HepG2 (cell line): ENCODE results near the gene SLC2A4. TPM values are rescaled to one million over a fixed set of nuclear protein-coding genes. Genes with fewer than 3 reads are reported as not detected.

Source experiments
- ATAC-seq: fragments of 200-7000 bp; cut with Tn5 transposase; 3 replicates; pipeline ENCODE4 v1.9.1; 2020; ENCODE audit warnings: mild to moderate bottlenecking, moderate library complexity
- BruUV-seq: library from RNA; stranded (reverse); fragments of 400-500 nt; replicated peaks from 2 replicates; lab custom pipeline; 2021; lab: Mats Ljungman, UMichigan
- CTCF ChIA-PET: fragments of 300-600 bp; formaldehyde crosslinking; extraction: SDS; loops from one replicate; lab custom pipeline; 2021; ENCODE audit warnings: low total read pairs, inconsistent platforms, low intra/inter-chr PET ratio; lab: Yijun Ruan, JAX
- POLR2A ChIA-PET: fragments of 350-600 bp; sonication (Branson Sonifier 250); formaldehyde crosslinking; loops from one replicate; lab custom pipeline; 2020; ENCODE audit warnings: antibody characterized with exemption, inconsistent platforms; lab: Yijun Ruan, JAX
- DNase-seq: peaks from one replicate; pipeline ENCODE4 v3.0.0-alpha.2; 2015; ENCODE audit warnings: low spot score
- FAIRE-seq: peaks from 3 replicates; lab custom pipeline; 2011; peaks lifted over from hg19 to GRCh38; lab: Jason Lieb, UNC
- H2AFZ ChIP-seq: one replicate; pipeline ENCODE4 v1.6.1; 2011; ENCODE audit warnings: low read length, inconsistent platforms
- H3K27ac ChIP-seq: fragments of 300-600 bp; 3 replicates; pipeline ENCODE4 v1.8.0; 2011; ENCODE audit warnings: mixed run types, mild to moderate bottlenecking, mixed read lengths, low read length, inconsistent platforms; ENCODE audit not compliant: insufficient read depth; ENCODE audit errors: extremely low read length
- H3K27me3 ChIP-seq, 2 experiments: fragments of 200-600 bp in 1 of 2; 2 replicates in 1 of 2; 3 replicates in 1 of 2; pipeline versions ENCODE4 v1.6.0 to v1.8.0; 2011; ENCODE audit warnings: low read length in 2 of 2, mild to moderate bottlenecking in 2 of 2, moderate library complexity in 2 of 2, inconsistent platforms in 1 of 2; ENCODE audit not compliant: insufficient read depth in 2 of 2, control insufficient read depth in 1 of 2
- H3K36me3 ChIP-seq, 2 experiments: fragments of 200-600 bp in 1 of 2; replicated peaks in 1 of 2; 2 replicates in 1 of 2; 3 replicates in 1 of 2; pipeline versions ENCODE4 v1.5.1 to v1.8.0; 2011; ENCODE audit warnings: low read length in 2 of 2, inconsistent platforms in 1 of 2; ENCODE audit not compliant: insufficient read depth in 2 of 2, control insufficient read depth in 1 of 2
- H3K4me1 ChIP-seq: 2 replicates; pipeline ENCODE4 v1.5.1; 2012; ENCODE audit warnings: low read length, inconsistent platforms; ENCODE audit not compliant: insufficient read depth
- H3K4me2 ChIP-seq: 2 replicates; pipeline ENCODE4 v1.6.0; 2011; ENCODE audit warnings: low read depth, low read length, inconsistent platforms
- H3K4me3 ChIP-seq, 3 experiments: fragments of 200-600 bp in 1 of 3; sonication (generic), shearing (Covaris generic) in 1 of 3; replicated peaks in 1 of 3; 2 replicates each; pipeline ENCODE4 v1.5.1; 2011 to 2016; ENCODE audit warnings: low read length in 3 of 3, inconsistent platforms in 2 of 3, low read depth in 2 of 3, mild to moderate bottlenecking in 2 of 3, control low read depth in 1 of 3, mixed read lengths in 1 of 3; ENCODE audit not compliant: insufficient read depth in 1 of 3
- H3K79me2 ChIP-seq: one replicate; pipeline ENCODE4 v1.6.1; 2011; ENCODE audit warnings: low read length, inconsistent platforms; ENCODE audit not compliant: insufficient read depth
- H3K9ac ChIP-seq: 2 replicates; pipeline ENCODE4 v1.6.0; 2011; ENCODE audit warnings: mild to moderate bottlenecking, low read depth, low read length, inconsistent platforms; ENCODE audit not compliant: insufficient read depth
- H3K9me3 ChIP-seq: 2 replicates; pipeline ENCODE4 v1.5.1; 2012; ENCODE audit warnings: mild to moderate bottlenecking, low read length
- H4K20me1 ChIP-seq: 2 replicates; pipeline ENCODE4 v1.6.0; 2011; ENCODE audit warnings: inconsistent platforms, mild to moderate bottlenecking, low read length, moderate library complexity; ENCODE audit not compliant: insufficient read depth
- FOXC1 ChIP-seq: sonication (generic); formaldehyde crosslinking; IDR thresholded peaks from 2 replicates; pipeline ENCODE4 v1.8.0; 2022; ENCODE audit warnings: mild to moderate bottlenecking, missing genetic modification reagents, borderline replicate concordance
- MXI1 ChIP-seq: IDR thresholded peaks from 3 replicates; pipeline ENCODE4 v1.6.1; 2012; ENCODE audit warnings: low read depth, low read length, inconsistent platforms, borderline replicate concordance
- PHF20 ChIP-seq: sonication (generic); formaldehyde crosslinking; IDR thresholded peaks from 2 replicates; pipeline ENCODE4 v1.5.0; 2020; ENCODE audit warnings: mild to moderate bottlenecking, missing genetic modification reagents
- ZNF18 ChIP-seq: sonication (generic); formaldehyde crosslinking; IDR thresholded peaks from 2 replicates; pipeline ENCODE4 v1.8.0; 2022; ENCODE audit warnings: mild to moderate bottlenecking, missing genetic modification reagents; ENCODE audit not compliant: insufficient replicate concordance
- ZNF207 ChIP-seq: fragments of 450-650 bp; IDR thresholded peaks from 2 replicates; pipeline ENCODE4 v1.6.1; 2016; ENCODE audit warnings: antibody characterized with exemption, borderline replicate concordance
- ZNF484 ChIP-seq: sonication (generic); formaldehyde crosslinking; IDR thresholded peaks from 2 replicates; pipeline ENCODE4 v1.5.1; 2020; ENCODE audit warnings: mild to moderate bottlenecking, low read depth, missing genetic modification reagents, borderline replicate concordance
- ZNF619 ChIP-seq: sonication (generic); formaldehyde crosslinking; IDR thresholded peaks from 2 replicates; pipeline ENCODE4 v1.4.0; 2020; ENCODE audit warnings: mild to moderate bottlenecking, missing genetic modification reagents
- WGBS: methylation state at CpG from one replicate; pipeline ENCODE4 v1.1.6; 2017; ENCODE audit warnings: low lambda C conversion rate; 5-methylcytosine and 5-hydroxymethylcytosine counted together
- in situ Hi-C: cut with HindIII; loops from 2 replicates; pipeline ENCODE4 v1.10.0; 2017; ENCODE audit warnings: low pct_unique_long_range_greater_than_20kb; ENCODE audit not compliant: extremely low pct_ligation_motif_present
- intact Hi-C: fragments of 100-400 bp; cut with micrococcal nuclease; formaldehyde crosslinking; loops from one replicate; pipeline ENCODE4 v1.10.0; 2022; ENCODE audit not compliant: unreplicated experiment
- polyA plus RNA-seq, 8 experiments: library from polyadenylated mRNA; depleted of rRNA in 3 of 8; stranded (reverse) in 7 of 8; unstranded in 1 of 8; fragments of >200 nt; fragmentation: Illumina TruSeq in 4 of 8; extraction: Trizol in 4 of 8; gene quantifications; 2 replicates each; pipeline versions ENCODE4 v1.2.1 to v1.2.3, GENCODE V29; 2011 to 2016; ENCODE audit warnings: low read depth in 4 of 8, missing spikeins in 1 of 8, mixed read lengths in 1 of 8; ENCODE audit not compliant: insufficient read depth in 1 of 8
- total RNA-seq, 5 experiments: library from RNA; depleted of rRNA; stranded (reverse); fragments of >200 nt; fragmentation: Illumina TruSeq; extraction: Trizol; gene quantifications; 2 replicates each; pipeline ENCODE4 v1.2.3, GENCODE V29; 2016; ENCODE audit warnings: low read depth in 1 of 5

Gene SLC2A4
- total and polyA plus RNA-seq, 2 of the 13 experiments (the other 11 are each of a cell fraction or from before 2014, with no cell fraction given): 4.9 to 5.8 TPM

- no peak overlapping the region for H3K9ac ChIP-seq
- H4K20me1 ChIP-seq: no peaks in the 10 kb centered on the region
- H3K4me3 ChIP-seq: no peak overlapping the region
- intact Hi-C loops: no loop called here
- ChIA-PET CTCF (no interaction called here), POLR2A (interaction anchor here (0.8 to 3.2 kb wide), 6 partner anchors 10 to 140 kb away, joined by 3 to 26 read pairs (median 10); partner anchors contain the start of genes CTDNEP1, DVL2, ELP5 and GABARAP)
- TF ChIP-seq FOXC1 (CRISPR knock-in tag): 0 out of 2 replicates have a peak, but pooled peaks have one; percentile 1
- TF ChIP-seq ZNF484 (CRISPR knock-in tag): no peak
- peak overlapping the region; percentile 64 for H3K27ac ChIP-seq
- in situ Hi-C loops: no loop called here
- DNase-seq (no peak), FAIRE-seq (no peak), ATAC-seq (no peak)
- no peaks in the 10 kb centered on the region for H3K79me2 ChIP-seq
- WGBS: 85% methylated on average over 4 of the region's 4 CpGs
- H3K4me2 ChIP-seq: no peak overlapping the region
- H3K9me3 ChIP-seq: no peaks in the 10 kb centered on the region
- no peak overlapping the region for H2AFZ ChIP-seq
- H3K27me3 ChIP-seq: no peaks in the 10 kb centered on the region
- no TSS peak for BruUV-seq
- no peaks in the 10 kb centered on the region for H3K36me3 ChIP-seq
- peaks cover 59% of the 10 kb centered on the region for H3K4me1 ChIP-seq
Observed at GRCh38 chr17:7263801-7264078, 17.8 kb upstream of the SLC2A4 start.

- H3K4me3 ChIP-seq: no peak overlapping the region
- BruUV-seq: no TSS peak
- H3K9ac ChIP-seq: no peak overlapping the region
- CTCF ChIA-PET: no interaction called here
- ATAC-seq: peak; percentile 25; the same call in 1 of the 3 replicates
- H3K4me2 ChIP-seq: peak overlapping the region; percentile 32; the same call in 1 of the 2 replicates
- no peaks in the 10 kb centered on the region for H3K36me3 ChIP-seq
- POLR2A ChIA-PET: interaction anchor here (0.8 to 3.2 kb wide), 10 partner anchors 8 to 348 kb away, joined by 3 to 26 read pairs (median 4); partner anchors contain the start of genes ACADVL, CTDNEP1, DLG4 and DVL2
- no peaks in the 10 kb centered on the region for H4K20me1 ChIP-seq
- H3K27ac ChIP-seq: no peak overlapping the region
- peaks cover 62% of the 10 kb centered on the region for H3K4me1 ChIP-seq
- no peak for TF ChIP-seq ZNF619 (CRISPR knock-in tag)
- TF ChIP-seq MXI1: no peak
- TF ChIP-seq PHF20 (CRISPR knock-in tag): no peak
- TF ChIP-seq ZNF18: no peak
- TF ChIP-seq ZNF207: no peak
- no peaks in the 10 kb centered on the region for H3K9me3 ChIP-seq
- H2AFZ ChIP-seq: no peak overlapping the region
- intact Hi-C loops: no loop called here
- no peak for FAIRE-seq
- in situ Hi-C loops: no loop called here
- WGBS: 0% methylated on average over 1 of the region's 1 CpG
- no peaks in the 10 kb centered on the region for H3K27me3 ChIP-seq
- no peaks in the 10 kb centered on the region for H3K79me2 ChIP-seq
- no peak for DNase-seq
Observed at GRCh38 chr17:7266784-7267183, 14.7 kb upstream of the SLC2A4 start.
